HG03196 (cell line): Measurements from ENCODE around the gene SESN1.
"Not testable (repeated sequence)": the region's sequence is repeated elsewhere in the genome, so short reads cannot be mapped to it uniquely, and the experiment has no call there.

Experiments
- ATAC-seq: cut with Tn5 transposase; IDR thresholded peaks from one replicate; pipeline ENCODE4 v1.9.1; 2021; ENCODE audit not compliant: unreplicated experiment

SESN1 gene

DNA sequence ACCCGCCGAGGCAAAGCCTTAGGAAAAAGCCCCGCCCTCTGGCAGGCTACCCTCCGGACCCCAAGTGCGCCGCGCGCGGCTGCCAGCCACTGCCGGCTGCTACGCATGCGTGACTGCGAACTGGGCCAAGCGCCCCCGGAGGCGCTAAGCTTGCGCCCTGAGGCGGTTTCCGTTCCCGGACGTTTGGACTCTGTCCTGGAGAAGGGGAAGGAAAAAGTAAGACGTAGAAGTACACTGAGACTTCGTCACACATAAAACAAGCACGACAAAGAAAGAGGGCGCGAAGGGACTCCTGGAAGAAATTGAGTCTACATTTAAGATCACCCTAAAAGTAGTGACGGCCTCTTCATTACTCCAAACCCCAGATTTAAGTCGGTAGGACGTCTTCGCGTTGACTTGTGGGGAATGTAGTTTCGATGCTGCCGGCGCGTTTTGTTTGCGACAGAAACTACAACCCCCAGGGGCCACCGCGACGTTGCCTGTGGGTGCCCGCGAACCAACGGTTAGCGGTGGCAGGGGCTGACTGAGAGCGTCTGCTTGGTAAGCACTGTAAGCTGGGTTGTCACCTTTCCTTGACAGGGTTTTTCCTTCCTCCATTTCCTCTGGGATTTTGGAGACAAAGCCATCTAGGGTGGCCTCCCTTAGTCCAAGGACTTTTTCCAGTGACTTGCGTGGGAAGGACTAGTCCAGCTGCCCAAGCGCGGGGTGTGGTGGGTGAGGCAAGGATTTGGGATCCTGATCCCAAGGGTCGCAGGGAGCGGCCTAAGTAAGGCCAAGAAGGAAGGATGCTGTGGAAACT, 589 bp upstream of the SESN1 start, which contains the start of gene CEP57L1:
CEP57L1 (plus strand) TSS at position 472 of the 799 bp plus-strand sequence. CDS start 49,715 bp downstream, outside the sequence.
- peak; percentile 69 for ATAC-seq

DNA sequence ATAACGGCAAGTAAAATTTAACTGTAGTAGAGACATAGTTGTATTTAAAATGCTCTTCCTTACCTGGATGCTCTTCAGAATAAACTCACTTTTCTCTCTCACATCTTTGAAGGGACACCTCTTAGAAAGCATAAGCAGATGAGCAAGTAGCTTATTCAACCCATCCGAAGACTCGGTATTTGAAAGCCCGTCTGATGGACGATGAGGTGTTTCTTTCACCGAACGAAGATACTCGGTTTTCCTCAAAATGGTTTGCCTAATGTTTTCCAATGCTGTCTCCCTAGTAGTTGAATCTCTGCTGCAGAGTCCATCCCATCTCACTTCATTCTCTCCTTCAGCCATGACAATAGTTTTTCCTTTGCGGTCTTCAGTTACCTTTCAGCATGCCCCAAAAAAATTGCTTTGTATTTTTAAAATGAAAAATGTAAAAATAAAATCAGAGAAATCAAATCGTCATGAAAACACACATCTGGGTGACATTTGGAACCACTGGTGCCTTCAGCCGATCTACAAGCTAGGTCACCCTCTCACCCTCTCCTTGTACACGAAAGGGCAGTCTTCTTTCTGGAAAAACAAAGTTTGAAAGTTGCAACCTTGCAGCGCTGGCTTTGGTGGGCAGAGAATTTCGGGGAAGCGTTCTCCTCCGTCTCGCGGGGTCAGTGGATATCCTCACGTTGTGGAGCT, 772 bp downstream of the SESN1 start:
- no peak for ATAC-seq

DNA sequence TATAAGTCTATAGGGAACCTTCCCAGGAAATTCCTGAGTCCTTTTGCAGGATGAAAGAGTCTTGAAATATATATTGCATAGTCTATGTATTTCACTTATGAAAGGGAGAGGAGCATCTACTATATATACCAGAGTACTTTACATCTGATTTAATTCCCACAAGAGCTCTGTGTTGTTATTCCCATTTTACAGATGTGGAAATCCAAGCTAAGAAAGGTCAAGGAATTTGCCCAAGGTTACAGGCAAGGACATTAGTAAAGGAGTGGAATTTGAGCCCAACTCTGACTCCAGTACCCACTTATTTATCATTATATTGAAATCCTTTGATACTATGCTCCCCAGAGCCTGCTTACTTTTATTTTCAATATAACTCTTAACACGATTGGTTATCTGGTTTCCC, 2.6 kb downstream of the SESN1 start:
- no peak for ATAC-seq

DNA sequence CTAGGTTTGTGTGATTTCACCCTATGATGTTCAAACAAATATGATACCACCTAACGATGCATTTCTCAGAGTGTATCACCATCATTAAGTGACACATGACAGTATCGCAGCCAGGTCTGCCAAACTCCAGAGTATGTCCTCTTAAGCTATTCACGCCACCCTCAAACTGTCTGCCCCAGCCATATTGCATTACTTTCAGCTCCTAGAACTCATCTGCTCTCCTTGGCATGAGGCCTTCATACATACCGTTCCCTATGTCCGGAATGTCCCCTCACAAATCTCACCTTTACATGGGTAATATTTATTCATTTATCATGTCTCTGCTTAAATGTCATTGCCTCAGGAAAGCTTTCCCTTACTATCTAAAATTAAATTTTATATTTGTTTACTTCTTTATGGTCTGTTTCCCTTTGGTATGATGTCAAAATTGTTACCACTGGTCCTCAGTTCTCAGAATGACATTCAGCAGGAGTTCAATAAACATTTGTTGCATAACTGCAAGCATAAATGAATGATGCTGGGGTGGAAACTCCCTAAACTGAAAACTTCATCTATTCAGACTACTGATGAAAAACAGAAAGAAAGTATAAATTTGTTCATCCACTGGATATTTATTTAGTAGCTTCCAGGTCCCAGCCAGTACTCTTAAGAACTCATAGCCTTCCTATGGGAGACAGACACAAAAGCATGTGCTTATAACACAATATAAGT, 3.2 kb downstream of the SESN1 start:
- no peak for ATAC-seq

DNA sequence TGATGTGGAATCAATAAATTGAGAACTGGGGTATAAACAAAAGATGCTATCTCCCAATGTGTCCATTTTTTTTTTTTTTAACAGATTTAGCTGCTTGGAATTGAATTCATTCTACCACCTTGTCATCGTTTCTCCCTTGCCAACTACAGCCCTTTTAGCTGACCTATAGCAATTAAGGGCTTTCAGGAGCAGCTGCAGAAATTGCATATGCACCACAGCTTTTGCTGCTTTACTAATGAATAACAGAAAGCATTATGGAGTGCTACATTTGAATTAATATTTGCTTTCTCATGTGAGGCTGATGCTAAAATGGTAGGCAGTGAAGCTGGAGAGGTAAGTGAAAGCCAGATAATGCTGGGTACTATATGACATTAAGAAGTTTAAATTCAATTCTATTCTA, 5.7 kb downstream of the SESN1 start:
- ATAC-seq = no peak

DNA sequence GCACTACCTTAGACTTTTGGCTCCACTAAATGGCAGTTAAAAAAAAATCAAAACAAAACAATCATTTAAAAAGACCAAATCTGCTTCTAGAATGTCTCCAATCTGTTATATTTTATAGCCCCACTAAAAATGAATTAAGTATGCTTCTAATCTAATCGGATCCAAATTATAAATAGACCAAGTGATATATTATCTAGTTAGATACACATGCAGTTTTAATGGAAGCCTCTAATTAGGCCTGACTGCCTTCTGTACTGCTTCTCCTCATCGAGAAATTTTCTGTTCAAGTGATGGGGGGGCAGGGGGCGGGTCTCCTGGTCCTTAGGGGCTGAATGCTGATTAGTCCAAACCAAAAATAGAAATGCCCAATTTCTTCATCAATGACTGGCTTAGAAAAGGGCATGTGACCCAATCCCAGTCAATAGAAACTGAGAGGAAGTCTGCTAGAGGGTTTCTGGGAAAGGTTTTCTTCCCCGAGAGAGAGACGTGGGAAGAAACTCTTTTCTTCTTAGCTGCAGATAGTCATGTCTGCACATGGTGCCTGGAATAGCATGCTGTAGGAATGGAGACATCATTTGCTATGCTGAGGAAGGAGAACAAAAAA, 6.9 kb downstream of the SESN1 start:
- ATAC-seq = no peak

DNA sequence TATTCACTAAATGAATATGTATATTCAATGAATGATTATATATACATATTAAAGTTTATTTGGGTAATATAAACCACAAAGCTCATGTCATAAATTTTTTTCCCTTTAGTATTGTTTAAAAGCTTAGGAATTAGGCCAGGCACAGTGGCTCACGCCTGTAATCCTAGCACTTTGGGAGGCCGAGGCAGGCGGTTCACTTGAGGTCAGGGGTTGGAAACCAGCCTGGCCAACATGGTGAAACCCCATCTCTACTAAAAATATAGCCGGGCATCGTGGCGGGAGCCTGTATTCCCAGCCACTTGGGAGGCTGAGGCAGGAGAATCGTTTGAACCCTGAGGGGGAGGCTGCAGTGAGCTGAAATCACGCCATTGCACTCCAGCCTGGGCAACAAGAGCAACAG, 10.5 kb downstream of the SESN1 start:
- not testable (repeated sequence) for ATAC-seq

DNA sequence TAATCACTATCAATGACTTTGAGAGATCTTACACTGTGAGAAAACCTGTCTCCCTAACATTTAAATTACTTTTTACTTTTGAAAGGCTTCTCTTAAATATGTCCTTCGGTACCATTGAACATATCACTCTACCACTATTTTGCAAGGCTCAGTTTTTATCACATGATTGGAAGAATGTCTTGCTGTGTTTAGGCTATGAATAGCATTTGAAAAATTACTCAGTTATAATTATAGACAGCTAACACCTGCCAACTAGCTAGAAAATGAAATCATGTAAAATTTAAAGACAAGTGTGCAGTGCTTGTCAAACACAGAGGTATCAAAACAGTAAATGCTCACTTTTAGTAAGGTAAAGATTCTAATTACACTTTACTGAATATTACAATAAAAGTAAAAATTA, 11.0 kb downstream of the SESN1 start:
- ATAC-seq = no peak

DNA sequence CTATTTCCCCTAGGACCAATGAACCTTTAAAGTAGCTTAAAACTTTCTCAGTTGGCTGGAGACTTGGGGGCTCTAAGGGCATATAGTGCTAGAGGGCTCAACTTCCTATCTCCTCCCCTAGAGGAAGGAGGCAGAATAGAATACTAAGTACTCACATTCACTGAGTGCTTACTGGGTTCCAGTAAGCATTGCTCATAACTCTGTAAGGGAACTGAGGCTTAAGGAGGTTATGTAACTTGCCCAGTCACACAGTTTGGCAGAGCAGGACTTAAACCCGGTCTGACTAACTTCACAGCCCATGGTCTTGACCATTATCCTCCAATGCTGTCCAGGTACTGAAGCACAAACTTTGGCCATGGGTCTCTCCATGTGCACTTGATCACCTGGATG, 12.5 kb downstream of the SESN1 start:
- no peak for ATAC-seq

DNA sequence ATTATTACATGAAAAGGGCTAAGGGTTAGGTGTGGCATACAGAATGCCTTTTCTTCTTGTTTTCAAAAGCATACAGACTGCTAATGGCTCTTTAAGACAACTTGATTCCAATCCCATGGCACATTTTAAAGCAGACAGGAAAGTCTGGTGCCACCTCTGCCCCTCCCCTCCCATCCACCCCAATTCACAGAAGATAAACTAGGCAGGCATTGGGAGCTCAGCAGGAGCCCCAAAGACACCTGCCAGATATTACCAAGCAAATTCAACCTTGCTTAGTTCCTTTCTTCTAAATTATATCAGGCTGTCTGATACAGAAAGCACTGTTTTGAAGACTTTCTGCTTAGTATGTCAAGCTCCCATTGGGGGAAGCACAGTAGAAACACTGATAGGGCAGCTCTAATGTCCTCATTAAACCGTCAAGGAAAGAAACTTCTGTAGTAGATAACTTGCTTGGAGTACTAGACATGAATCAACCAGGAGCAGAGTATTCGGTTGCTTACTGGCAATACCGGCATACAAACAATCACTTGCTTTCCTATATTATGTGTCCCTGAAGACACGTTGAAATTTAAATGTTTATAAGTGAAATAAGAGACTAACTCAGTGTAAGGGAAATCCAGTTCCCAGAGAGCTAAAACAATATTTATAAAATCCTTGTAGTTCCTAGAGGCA, 13.0 kb downstream of the SESN1 start:
- ATAC-seq = no peak

DNA sequence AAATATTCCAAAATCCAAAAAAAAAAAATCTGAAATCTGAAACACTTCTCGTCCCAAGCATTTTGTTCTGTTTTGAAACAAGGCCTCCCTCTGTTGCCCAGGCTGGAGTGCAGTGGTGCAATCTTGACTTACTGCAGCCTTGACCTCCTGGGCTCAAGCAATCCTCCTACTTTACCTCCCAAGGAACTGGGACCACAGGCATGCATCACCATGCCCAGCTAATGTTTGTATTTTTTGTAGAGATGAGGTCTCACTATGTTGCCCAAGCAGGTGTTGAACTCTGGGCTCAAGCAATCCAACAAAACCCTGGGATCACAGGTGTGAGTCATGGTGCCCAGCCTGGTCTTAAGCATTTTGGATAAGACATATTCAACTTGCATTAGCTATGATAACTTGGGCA, 13.6 kb downstream of the SESN1 start:
- no peak for ATAC-seq

DNA sequence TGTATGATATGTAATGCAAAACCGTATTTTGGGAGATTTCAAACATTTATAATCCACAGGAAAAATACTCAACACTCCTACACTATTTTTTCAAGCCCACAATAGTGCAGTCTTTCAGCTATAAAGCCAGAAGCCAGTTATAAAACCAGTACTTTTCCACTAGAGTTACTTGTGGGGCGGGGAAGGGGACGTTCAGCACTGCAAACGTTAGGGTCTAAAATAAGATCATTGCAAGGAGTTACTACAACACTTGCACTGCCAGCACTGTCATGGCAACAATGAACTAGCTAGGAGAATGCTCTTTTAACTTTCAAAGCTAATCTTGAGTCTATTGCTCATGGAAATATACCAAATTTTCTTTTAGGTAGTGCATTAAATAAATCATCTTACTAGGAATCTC, 14.7 kb downstream of the SESN1 start:
- ATAC-seq = no peak

DNA sequence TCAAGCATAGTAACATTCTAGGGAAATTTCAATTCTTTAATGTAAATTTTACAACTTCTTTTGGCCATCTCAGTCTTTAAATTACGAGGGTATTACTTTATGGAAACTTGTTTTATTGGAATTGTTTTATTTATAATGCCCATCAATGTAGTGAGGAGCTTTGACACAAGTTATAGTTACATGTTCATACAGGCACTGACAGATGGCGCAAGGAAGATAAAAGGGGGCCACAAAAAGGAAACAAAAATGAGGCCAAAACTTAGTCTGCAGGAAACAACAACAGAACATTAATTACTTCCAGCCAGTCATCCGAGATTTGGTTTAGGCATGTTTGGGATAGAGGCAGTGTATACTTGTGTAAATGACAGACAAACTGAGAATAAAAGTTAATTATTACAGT, 18.3 kb downstream of the SESN1 start:
- ATAC-seq = no peak

DNA sequence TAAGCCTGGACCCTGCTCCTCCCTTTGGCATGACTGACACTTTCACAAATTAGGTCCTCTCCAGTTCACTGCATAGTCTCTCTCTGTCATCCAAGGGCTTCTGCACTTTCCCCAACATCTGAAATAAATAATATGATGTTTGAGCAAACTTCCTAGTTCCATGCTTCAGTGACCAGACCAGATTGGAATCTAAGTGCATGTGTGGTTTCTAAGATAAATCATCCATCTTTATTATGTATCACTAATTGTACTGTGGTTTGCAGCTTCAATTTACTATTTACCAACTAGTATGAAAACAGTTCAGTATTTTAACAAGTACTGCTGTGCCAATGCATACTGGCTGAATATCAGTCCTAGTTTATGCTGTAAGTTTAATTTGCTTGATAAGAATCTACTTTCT, 18.7 kb downstream of the SESN1 start:
- ATAC-seq = no peak

DNA sequence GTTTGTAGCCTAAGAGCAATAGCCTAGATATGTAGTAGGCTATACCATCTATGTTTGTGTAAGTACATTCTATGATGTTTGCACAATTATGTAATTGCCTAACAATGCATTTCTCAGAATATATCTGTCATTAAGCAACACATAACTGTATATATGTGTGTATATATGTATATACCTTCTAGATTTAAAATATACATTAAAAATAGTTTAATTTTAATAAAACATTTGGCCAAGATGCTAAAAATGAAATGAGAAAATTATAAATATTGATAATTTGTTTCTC, 20.6 kb downstream of the SESN1 start:
- no peak for ATAC-seq

DNA sequence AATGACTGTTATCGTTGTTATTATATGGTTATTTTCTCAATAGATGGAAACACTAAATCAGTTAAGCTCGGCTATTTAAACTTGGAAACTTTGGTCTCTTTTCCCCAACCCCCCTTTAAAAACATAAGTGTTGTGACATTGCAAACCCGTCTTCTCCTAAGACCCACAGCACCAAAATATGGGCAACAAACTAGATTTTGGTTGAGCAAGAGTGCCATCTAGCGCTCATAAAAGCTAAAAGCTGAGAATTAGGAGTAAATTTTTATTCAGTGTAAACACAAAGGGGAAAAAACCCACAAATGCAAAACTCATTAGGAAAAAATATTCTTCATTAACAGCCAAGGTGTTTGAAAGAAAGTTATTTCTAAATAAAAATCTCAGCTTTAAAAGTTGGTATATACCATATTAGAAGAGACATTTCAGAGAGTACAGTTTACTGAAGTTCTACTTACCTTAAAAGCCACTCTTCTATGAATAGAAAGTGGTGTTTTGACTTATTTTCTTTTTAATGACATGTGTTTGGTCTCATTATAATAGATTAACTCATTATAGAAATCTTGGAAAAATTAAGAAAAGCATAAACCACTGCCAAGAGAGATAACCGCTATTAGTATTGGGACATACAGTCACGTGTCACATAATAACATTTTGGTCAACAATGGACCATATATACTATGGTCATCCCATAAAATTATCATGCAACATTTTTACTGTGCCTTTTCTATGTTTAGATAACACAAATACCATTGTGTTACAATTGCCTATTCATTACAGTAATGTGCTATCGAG, 21.1 kb downstream of the SESN1 start:
- ATAC-seq = no peak

DNA sequence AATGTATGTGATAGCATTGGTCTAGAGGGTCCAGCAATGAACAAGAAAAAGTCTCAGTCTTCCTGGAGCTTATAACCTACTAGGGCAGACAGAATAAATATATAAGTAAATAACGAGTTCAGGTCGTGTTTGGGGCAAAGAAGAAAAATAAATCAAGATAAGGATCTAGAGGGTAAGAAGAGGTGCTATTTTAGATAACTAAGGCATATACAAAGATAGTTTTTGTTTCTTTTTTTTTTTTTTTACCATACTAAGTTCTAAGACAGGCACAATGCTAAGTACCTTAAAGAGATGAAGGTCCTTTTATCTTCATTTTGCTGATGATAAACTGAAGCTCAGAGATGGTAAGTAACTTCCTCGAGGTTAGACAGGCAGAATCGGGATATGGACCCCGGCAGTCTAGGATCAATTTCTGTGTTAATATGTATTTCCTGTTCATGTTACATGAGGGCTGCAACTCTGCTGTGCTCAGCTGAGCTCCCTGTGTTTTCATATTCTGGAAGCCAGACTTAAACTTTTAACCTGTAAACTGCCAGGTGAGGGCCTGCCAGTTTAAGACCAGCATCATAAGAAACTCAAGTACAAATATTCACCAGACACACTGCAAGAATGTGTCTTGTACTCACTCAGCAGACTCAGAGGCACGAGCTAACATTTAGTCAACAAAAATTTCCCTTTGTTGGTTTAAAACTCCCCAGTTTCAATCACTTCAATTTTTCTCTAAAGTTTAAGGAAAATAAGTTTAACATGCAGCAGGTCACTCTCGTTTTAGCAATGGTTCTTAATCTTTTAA, 23.3 kb downstream of the SESN1 start:
- no peak for ATAC-seq

DNA sequence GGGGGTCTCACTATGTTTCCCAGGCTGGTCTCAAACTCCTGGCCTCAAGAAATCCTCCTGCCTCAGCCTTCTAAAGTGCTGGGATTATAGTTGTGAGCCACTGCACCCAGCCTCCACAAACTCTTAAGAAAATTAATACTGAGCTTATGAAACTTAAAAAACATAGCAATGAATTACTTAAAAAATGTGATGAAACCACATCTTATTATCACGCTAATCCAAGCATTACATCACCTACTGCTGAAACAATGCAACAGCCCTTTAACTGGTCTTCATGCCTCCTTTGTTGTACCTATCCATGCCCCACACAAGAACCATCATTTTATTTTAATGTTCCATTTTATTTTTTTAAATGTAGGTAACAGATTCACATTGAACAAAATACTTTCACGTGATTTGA, 24.9 kb downstream of the SESN1 start:
- ATAC-seq = no peak

DNA sequence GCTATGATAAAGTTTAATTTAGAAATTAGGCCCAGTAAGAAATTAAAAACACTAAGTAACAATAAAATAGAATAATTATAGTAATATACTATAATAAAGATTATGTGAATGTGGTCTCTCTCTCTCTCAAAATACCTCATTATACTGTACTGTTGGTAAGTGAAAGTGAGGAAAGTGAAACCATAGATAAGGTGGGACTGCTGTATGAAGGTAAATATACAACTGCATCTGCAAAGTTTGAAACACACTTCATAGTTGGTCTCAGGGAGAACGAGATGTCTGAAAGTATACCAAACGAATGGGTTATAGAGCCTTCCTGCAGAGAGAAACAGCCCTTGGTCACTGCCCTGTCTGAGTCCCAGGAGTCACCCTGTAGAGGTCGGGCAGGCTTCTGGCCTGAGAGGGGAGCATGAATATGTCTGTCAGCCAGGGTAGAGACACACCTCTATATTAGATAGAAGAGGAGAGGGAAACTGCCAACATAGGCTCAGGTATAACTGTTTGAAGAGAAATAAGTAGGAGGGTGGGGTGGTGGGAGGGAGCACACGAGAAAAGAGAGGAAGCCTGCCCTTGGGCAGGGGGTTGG, 31.8 kb downstream of the SESN1 start:
- no peak for ATAC-seq
